Panc1 (cell line): ENCODE measurements around the gene YWHAG. TPM values are rescaled to one million over a fixed set of nuclear protein-coding genes. Genes with fewer than 3 reads are reported as not detected.

ENCODE experiments used
- ATAC-seq: fragments of 200-7000 bp; cut with Tn5 transposase; 2 replicates; pipeline ENCODE4 v1.9.1; 2020; ENCODE audit warnings: mild to moderate bottlenecking, moderate library complexity
- BruUV-seq: library from RNA; stranded (reverse); fragments of 400-500 nt; replicated peaks from 2 replicates; lab custom pipeline; 2021; lab: Mats Ljungman, UMichigan
- CTCF ChIA-PET: fragments of 300-600 bp; sonication (Branson Sonifier 250); formaldehyde crosslinking; loops from one replicate; lab custom pipeline; 2022; ENCODE audit warnings: antibody characterized with exemption; lab: Charles Lee
- POLR2A ChIA-PET: fragments of 300-600 bp; sonication (Branson Sonifier 250); formaldehyde crosslinking; loops from one replicate; lab custom pipeline; 2022; ENCODE audit warnings: antibody characterized with exemption; lab: Charles Lee
- DNase-seq: peaks from one replicate; pipeline ENCODE4 v3.0.0-alpha.2; 2010; ENCODE audit warnings: low read depth, low spot score
- H3K27ac ChIP-seq: 2 replicates; pipeline ENCODE4 v1.5.1; 2011; ENCODE audit warnings: mild to moderate bottlenecking, low read length, inconsistent platforms
- H3K27me3 ChIP-seq: fragments of 200-500 bp; sonication (Bioruptor generic); 2 replicates; pipeline ENCODE4 v1.6.0; 2014; ENCODE audit warnings: low read length, inconsistent platforms; ENCODE audit not compliant: control insufficient read depth, insufficient read depth
- H3K36me3 ChIP-seq: fragments of 200-500 bp; sonication (Bioruptor generic); 2 replicates; pipeline ENCODE4 v1.5.1; 2014; ENCODE audit warnings: inconsistent platforms, mild to moderate bottlenecking, low read length, moderate library complexity; ENCODE audit not compliant: control insufficient read depth, insufficient read depth
- H3K4me1 ChIP-seq: 2 replicates; pipeline ENCODE4 v1.5.1; 2011; ENCODE audit warnings: inconsistent platforms, mild to moderate bottlenecking, low read length, moderate library complexity; ENCODE audit not compliant: control insufficient read depth, insufficient read depth
- H3K4me3 ChIP-seq, 2 experiments: 2 replicates each; pipeline ENCODE4 v1.5.1; 2011 to 2012; ENCODE audit warnings: low read depth in 2 of 2, low read length in 2 of 2, mild to moderate bottlenecking in 2 of 2, inconsistent platforms in 1 of 2, moderate library complexity in 1 of 2
- H3K9me3 ChIP-seq: fragments of 200-500 bp; sonication (Bioruptor generic); 2 replicates; pipeline ENCODE4 v1.5.1; 2014; ENCODE audit warnings: low read depth, mild to moderate bottlenecking, inconsistent platforms, low read length, moderate library complexity; ENCODE audit not compliant: control insufficient read depth, insufficient read depth
- SIN3A ChIP-seq: IDR thresholded peaks from 2 replicates; pipeline ENCODE4 v1.6.1; 2012; ENCODE audit warnings: low read depth, mild to moderate bottlenecking, low read length, moderate library complexity, borderline replicate concordance; ENCODE audit not compliant: insufficient read depth
- TCF7L2 ChIP-seq: IDR thresholded peaks from 2 replicates; pipeline ENCODE4 v1.6.1; 2011; ENCODE audit warnings: mild to moderate bottlenecking, low read depth, low read length, inconsistent platforms
- in situ Hi-C: cut with HindIII; loops from 2 replicates; pipeline ENCODE4 v1.10.0; 2016; ENCODE audit warnings: low sequenced_read_pairs, low pct_unique_long_range_greater_than_20kb
- intact Hi-C: fragments of 100-400 bp; cut with micrococcal nuclease; formaldehyde crosslinking; loops from one replicate; pipeline ENCODE4 v1.10.0; 2022; ENCODE audit not compliant: unreplicated experiment
- total RNA-seq: library from RNA; stranded (reverse); gene quantifications from one replicate; pipeline ENCODE4 v1.2.1, GENCODE V29; 2021; ENCODE audit not compliant: unreplicated experiment
- TF ChIP-seq, protein P1 (sequence below), 2 experiments: IDR thresholded peaks; 2 replicates each; pipeline ENCODE4 v1.6.1; 2011 to 2012; ENCODE audit warnings: low read depth in 2 of 2, control low read depth in 1 of 2, low read length in 1 of 2, mild to moderate bottlenecking in 1 of 2, moderate library complexity in 1 of 2; ENCODE audit not compliant: insufficient read depth in 1 of 2

The YWHAG gene
- total RNA-seq, 1 experiment from 2014 or later = 210 TPM

DNA sequence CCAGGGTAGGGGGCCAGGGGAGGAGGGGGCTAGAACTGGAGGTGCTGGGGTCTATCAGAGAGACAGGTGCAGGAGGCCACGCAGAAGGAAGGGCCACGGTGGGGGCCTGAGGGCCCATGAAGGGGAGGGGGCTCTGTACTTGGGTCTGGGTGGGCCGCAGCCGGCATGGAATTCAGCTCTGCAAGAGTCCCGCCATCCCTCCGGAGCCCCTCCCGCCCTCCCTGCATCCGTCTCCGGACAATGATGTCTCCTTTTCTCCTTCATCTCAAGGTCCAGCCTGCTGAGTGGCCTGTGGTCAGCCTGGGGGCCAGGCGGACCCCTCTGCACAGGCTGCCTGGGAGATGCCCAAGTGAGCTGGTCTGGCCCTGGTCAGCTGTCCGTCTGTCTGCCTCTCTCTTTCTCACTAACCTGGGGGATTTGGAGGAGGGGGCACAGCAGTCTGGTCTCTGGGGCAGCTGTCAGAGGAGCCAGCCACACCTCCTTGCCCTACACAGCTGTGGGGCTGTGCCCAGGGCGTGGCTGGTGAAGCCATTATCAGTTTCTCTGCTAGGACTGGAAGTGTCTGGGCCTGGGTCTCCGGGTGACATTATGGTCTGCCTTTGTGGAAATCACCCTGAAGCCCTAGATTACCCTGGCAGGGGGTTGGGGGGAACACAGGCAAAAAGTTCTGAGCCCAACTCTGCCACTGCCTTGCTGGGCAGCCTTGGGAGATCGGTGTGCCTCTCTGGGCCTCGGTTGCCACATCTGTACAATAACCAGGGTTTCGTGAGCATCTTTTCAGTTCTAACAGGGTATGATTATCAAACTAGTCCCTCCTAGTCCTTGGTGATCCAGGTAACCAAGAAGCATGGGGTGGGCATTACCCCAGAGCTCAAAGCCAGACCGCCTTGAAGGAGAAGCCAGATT lies 75.3 kb downstream of the YWHAG start:
- peaks cover 23% of the 10 kb centered on the region for H3K4me1 ChIP-seq
- intact Hi-C loops (no loop called here), in situ Hi-C loops (no loop called here)
- no peaks in the 10 kb centered on the region for H3K9me3 ChIP-seq
- BruUV-seq = no TSS peak
- POLR2A ChIA-PET = interaction anchor here (0.7 kb wide), 1 partner anchor 12 kb away, joined by 11 read pairs; no protein-coding TSS in a partner anchor
- H3K4me3 ChIP-seq = peak overlapping the region; percentile 45 to 59
- CTCF ChIA-PET = interaction anchor here (1.1 kb wide), 1 partner anchor 30 kb away, joined by 17 read pairs; no protein-coding TSS in a partner anchor
- DNase-seq (no peak), ATAC-seq (no peak)
- H3K27me3 ChIP-seq = no peaks in the 10 kb centered on the region
- no peak overlapping the region for H3K27ac ChIP-seq
- H3K36me3 ChIP-seq = no peaks in the 10 kb centered on the region
- TF ChIP-seq SIN3A = 0 out of 2 replicates have a peak, but pooled peaks have one; percentile 17
- no peak for TF ChIP-seq TCF7L2

DNA sequence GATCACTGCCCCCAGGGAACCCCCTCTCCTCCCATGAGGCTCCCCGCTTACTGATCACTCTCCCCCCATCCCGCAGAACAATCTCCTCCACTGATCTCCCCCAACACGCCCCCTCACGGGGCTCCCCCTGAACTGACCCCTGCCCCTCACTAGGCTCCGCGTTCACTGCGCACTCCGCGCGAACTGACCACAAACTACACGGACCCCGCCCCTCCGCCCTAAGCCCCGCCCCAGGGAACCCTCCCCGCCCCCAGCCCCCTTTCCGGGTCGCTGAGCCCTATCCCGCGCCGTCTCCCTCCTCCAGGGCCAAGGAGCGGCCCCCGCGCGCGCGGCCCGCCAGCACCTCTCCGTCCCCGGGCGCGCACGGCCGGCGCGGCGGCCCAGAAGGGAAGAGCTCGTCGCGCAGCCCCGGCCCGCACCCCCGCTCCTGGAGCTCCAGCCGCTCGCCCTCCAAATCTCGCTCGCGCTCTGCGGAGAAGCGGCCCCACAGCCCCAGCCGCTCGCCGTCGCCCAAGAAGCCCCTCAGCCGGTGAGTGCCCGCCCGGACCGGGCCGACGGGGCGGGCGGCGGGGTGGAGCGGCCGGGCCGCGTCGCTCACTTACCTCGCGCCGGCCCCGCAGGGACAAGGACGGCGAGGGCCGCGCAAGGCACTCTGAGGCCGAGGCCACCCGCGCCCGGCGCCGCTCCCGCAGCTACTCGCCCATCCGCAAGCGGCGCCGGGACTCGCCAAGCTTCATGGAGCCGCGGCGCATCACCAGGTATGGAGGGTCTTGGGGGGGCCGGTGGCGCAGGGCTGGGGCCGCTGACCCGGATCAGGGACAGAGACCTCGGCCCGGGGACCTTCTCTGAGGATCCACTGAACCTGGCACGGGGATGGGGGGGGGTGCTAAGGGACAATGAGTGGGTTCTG lies 76.2 kb downstream of the YWHAG start:
- peak; percentile 56 for ATAC-seq
- H3K27me3 ChIP-seq = no peaks in the 10 kb centered on the region
- in situ Hi-C loops = no loop called here

More for the DNA sequence above, 76.2 kb downstream of the YWHAG start:
- POLR2A ChIA-PET = no interaction called here
- TF ChIP-seq, protein P1, sequence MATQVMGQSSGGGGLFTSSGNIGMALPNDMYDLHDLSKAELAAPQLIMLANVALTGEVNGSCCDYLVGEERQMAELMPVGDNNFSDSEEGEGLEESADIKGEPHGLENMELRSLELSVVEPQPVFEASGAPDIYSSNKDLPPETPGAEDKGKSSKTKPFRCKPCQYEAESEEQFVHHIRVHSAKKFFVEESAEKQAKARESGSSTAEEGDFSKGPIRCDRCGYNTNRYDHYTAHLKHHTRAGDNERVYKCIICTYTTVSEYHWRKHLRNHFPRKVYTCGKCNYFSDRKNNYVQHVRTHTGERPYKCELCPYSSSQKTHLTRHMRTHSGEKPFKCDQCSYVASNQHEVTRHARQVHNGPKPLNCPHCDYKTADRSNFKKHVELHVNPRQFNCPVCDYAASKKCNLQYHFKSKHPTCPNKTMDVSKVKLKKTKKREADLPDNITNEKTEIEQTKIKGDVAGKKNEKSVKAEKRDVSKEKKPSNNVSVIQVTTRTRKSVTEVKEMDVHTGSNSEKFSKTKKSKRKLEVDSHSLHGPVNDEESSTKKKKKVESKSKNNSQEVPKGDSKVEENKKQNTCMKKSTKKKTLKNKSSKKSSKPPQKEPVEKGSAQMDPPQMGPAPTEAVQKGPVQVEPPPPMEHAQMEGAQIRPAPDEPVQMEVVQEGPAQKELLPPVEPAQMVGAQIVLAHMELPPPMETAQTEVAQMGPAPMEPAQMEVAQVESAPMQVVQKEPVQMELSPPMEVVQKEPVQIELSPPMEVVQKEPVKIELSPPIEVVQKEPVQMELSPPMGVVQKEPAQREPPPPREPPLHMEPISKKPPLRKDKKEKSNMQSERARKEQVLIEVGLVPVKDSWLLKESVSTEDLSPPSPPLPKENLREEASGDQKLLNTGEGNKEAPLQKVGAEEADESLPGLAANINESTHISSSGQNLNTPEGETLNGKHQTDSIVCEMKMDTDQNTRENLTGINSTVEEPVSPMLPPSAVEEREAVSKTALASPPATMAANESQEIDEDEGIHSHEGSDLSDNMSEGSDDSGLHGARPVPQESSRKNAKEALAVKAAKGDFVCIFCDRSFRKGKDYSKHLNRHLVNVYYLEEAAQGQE (IDR thresholded peaks at IDR 0.05; ENCODE audit: insufficient read depth in 1 of 2, low read depth in 2 of 2, low read length in 1 of 2) = no peak
- 0 out of 2 replicates have a peak overlapping the region, but pooled peaks have one; percentile 23 for H3K27ac ChIP-seq
- no peaks in the 10 kb centered on the region for H3K36me3 ChIP-seq
- BruUV-seq = no TSS peak
- no peak for DNase-seq
- intact Hi-C loops = no loop called here
- CTCF ChIA-PET = interaction anchor here (0.5 to 1.1 kb wide), 4 partner anchors 9 to 62 kb away, joined by 3 to 17 read pairs (median 6); no protein-coding TSS in a partner anchor
- H3K4me3 ChIP-seq = peak overlapping the region; percentile 59 to 65
- H3K4me1 ChIP-seq = peaks cover 23% of the 10 kb centered on the region
- no peaks in the 10 kb centered on the region for H3K9me3 ChIP-seq
